ENCODE results near the gene MDC1.
"Not testable (repeated sequence)": the region's sequence is repeated elsewhere in the genome, so short reads cannot be mapped to it uniquely, and the experiment has no call there.

The MDC1 gene

DNA sequence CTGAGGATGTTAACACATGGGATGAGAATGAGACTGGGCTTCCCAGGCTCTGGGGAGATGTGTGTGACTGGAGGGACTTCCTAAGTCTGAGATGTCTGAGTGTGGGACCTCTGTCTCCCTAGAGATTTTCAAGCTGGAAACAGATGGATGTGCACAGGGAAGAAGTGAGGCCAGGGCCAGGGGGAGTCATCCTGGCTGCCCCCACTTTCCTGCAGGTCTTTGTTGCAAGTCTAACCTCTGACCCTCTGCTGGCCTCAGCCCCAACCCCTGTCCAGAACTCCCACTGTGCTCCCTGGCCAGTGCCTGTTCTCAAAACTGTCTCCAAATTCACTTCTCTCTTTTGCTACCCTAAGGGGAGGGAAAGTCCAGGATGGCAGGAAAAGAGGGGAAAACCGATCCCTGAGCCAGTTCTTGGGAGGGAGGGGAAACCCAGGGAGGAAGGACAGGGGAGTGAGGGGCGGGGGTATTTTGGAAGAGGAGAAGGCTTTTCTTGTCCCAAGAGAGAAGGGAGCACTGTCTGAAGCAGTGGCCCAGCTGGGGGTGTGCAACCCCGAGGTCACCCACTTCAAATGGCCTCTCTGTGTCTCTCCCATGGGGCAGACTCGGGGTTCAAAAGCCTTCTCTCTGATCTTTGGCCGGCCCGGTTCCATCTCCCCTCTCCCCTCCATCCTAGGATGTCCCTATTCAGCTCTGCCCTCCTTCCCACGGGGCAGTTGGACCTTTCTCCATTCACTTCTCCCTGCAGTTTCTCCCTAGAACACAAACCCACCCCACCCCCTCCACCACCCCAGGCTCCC is 33.7 kb downstream of the MDC1 start:
- no peak for DNase-seq (ENCODE audit: low read depth in 2 of 2)

DNA sequence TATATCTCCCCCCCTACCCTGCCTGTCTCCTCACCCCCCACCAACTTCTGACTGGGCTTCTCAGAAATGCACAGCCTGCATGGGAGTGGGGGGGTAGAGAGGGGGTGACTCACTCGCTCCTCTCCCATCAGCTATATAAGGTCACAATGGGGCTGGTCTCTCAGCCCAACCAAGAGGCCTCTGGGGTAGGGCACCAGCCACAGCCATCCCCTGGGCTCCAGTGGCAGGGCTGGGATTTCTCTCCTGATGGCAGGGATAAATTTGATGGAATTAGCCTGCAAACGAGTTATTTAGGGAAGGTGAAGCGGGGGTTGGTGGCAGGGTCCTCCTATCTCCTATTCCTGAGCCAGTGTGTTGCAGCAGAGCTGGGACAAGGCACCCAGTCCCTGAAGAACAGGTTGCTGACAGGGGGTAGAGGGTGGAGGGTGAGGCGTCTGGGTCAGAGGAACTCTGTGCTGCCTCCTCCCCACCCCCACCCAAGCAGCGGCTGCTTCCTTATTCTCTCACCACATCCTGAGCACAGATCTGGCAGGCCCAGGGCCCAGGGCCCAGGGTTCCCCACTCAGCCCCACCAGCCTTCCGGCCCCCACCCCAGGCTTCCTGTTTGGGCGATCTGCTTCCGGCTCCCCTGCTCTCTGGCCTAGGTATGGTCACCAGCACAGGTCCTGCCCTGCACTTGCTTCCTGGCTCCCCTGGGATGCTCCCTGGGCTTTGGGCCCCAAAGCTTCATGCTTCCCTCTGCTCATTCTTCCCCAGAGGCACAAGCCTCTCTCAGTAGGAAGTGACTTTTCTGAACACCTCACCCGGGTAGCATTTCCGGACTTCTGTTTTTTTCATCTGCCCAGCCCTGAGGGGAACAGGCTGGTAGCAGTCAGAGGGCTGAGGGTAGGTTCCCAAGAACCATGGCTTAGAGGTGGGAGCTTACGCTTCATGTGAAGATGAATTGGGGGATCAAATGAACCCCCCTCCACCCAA is 34.7 kb downstream of the MDC1 start:
- peak; percentile 62 to 79 for DNase-seq (ENCODE audit: low read depth in 2 of 2)

DNA sequence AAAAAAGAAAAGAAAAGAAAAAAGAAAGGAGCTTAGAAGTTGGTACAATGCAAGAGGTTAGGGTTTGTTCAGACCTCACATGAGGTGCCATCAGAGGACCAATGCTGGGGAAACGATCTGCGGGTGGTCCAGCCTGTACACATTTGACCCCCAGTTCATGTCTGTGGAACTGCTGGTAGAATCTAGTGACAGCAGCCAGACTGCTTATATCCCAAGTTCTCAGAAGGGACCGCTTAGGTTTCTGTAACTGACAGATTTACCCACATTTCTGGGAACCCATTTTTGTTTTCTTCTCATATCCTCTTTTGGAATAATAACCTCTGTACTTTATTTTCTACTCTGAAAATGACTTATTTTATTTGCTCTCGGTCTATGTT is 35.3 kb downstream of the MDC1 start:
- DNase-seq (ENCODE audit: low read depth in 2 of 2): no peak

DNA sequence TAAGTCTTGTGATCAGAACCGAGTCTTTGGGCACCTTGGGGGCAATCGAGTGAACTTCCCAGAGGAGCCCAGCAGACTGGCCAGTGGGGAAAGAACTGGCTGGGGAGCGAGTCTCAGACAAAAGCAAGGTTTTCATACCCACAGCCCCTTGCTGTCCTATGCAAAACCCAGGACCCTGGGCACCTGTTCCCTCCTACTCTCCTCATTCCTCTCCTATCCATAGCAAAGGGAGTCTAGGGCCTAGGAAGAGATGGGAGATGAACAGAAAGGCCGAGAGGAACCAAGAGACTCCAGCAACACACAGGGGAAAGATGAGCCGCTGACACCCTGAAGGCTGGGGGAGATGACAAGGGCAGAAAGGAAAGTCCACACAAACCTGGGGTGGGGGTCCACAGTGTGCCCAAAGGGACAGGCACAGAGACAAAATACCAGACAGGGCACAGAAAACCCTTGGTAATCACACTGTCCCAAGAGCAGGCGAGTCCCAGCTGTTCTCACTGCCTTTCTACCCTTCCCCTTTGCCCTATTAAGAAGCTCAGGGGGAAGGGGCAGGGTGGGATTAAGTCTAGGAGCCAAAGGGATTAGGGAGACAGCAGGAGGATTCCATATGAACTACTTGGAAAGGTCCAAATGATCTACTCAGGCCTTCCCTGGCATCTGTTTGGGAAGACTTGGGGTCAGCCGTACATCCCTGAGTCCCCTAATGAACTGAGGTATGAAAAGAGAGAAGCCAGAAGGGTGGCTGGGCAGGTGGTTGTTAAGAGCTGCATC is 37.1 kb downstream of the MDC1 start:
- DNase-seq (ENCODE audit: low read depth in 2 of 2): no peak

DNA sequence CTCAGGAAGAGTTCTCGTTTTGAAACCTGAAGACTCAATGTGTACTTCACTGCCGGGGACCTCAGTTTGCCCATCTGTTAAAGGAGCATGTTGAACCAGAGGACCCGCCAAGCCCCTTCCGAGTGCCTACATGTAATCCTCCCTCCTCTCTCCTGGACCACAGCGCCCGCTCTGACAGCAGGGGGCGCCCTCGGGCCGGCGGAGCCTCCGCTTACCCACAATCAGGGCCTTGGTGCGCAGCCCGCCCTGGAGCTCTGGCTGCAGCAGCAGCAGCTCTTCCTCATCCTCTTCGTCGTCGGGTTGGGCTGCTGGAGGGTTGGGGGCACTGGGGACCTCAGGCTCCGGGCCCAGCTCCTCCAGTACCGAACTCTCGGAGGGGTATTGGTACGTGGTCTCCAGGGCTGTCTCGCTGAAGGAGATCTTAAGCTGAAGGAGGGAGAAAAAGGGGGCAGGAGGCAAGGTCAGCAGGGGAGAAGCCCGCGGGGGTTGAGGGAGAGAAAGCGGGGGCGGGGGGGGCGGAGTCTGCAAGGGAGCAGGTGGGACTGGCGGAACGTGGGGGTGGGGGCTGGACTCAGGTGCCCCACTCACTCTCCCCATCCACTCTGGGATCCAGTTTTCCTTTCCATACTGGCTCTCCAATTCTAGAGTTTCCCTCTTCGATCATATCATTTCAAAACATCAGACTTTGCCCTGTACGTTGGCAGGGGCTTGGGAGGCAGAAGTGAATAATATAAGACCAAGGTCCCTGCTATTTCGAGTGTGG is 37.9 kb downstream of the MDC1 start:
- peak; percentile 80 to 86 for DNase-seq (ENCODE audit: low read depth in 2 of 2)

DNA sequence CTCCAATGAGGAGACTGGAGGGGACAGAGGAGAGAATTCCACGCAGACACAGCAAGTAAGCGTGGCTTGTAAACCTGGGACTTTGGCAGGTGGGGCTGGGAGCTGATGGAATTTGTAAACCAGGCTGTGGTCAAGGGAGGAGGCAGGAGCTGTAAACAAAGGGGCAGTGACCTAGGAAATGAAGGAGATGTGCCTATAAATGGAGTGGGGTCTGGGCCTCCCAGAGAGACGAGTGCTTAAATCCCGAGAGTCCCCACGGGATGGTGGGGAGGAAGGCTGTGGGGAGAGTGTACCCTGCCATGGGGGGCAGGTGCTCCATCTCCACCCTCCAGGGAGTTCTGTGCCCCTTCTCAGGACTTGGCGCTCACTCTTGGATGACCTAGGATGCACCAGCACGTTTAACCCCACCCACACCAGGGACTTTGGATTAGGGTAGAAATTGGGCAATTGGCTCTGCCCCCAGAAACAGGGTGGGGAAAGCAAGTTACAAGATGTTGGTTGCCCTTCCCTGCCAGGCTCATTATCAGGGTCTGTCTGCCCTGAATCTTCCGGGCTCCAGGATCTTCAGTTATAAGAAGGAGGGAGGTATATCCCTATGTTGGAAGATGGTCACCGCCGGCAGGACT is 40.3 kb downstream of the MDC1 start:
- no peak for DNase-seq (ENCODE audit: low read depth in 2 of 2)

DNA sequence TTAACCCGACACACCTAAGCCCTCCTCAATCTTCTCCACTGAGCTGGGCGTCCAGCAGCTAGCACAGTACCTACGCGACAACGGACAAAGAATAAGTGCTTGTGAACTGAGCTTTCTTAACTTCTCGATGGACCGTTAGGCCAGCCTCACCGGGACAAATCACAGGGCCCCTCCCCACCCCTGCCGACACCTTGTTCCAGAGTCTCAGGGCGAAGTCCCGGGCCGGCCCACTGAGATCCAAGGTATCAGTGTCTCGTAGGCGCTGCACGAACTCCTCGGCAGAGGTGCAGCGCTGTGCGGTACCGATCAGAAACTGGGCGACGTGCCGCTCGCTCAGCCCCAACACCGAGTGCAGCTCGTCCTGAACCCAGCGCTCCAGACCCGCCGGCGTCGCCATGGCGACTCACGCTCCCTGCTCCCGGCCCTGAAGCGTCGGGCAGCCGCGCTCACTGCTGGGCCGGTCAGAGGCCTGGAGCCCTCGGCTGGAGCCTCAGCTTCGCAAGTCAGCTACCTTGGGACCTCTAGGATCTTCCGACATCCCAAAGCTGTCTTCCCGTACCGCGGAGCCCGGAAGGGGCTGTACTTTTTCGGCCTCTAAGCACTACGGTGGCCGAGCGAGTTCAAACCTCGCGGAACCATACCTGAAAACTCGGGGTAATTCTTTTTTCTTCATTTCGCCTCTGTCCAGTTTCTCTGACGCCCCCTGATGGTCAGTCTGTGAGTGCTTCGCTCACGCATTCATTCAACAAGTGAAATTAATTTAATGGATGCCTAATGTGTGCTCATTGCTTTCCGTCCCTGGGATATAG is 44.4 kb downstream of the MDC1 start, which contains the start of gene DHX16:
Gene DHX16 (minus strand): TSS at position 562 of the 809 bp plus-strand sequence. CDS start 165 bp downstream, at position 397.
- peak; percentile 78 to 91 for DNase-seq (ENCODE audit: low read depth in 2 of 2)

DNA sequence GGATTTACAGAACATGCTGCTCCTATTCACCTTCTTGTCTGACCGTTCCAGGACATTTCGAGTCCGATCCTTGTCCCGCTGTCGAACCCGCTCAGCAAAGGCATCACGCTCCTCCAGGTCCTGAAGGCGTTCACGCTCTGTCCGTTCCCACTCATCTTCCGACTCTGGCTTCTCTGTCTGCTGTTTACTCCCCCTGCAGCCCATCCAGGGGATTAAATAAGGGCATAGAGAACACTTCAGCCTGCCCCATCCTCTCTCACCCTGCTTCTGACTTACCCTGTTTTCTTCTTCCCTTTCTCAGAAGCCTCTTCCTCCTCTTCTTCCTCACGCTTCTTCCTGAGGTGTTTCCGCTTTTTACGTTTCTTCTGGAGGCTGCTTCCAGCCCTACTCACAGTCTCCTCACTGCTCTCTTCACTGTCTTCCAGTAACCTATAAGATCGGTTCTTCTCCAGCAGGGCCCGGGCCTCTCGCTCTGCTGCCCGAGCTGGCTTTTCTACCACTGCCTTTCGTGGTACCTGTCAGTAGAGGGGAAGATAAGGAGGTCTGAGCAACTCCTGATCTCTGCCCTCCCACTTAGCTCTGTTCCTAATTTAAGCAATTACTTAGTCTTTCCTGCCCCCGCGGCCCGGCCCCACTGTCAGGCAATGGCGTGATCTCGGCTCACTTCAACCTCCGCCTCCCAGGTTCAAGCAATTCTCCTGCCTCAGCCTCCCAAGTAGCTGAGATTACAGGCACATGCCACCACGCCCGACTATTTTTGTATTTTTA is 46.1 kb downstream of the MDC1 start:
- no peak for DNase-seq (ENCODE audit: low read depth in 2 of 2)

DNA sequence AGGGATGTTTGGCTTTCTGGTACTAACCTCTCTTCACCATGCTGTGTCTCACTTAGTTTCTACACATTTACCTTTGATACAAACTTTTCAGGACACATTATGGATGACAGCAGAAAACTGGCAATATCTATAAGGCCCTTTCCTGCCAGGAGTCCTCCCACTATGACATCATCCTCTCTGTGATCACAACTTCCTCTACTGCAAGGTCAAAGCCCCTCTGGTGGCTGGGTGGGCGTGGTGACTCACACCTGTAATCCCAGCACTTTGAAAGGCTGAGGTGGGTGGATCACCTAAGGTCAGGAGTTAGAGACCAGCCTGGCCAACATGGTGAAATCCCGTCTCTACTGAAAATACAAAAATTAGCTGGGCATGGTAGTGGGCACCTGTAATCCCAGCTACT is 50.8 kb downstream of the MDC1 start:
- DNase-seq (ENCODE audit: low read depth in 2 of 2): not testable (repeated sequence)

DNA sequence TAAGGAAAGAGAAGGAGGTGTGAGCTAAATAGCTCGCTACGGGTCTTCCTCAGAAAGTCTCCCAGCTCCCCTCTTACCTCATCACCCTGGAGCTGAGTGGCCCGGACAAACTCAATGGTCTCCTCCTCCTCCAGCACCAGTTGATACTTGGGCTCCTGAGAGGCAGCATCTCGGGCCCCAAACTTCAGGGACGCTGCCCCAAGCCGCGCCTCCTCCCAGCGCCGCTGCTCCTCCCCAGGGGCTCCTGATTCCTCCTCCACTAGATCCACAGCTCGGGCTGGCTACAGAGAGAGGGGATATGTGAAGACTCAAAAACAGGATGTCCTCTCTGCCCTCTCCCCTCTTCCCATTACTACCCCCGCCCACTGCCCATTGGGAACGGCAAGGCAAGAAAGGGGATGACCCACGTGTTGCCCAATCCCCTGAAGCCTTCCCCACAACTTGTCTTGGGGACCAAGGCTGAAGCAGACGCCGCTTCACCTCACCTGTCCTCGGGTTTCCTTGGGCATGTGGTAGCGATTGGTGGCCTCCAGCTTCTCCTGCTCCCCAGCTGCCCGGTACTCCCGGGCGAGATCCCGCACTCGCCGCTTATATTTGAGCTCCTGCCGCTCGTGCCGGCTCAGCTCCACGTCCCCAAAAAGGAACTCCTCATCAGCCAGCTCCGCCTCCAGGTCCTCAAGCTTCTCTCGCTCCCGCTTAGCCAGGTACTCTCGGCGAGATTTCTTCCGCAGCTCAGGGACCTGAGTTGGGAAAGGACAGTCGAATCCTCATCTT is 51.9 kb downstream of the MDC1 start:
- no peak for DNase-seq (ENCODE audit: low read depth in 2 of 2)

DNA sequence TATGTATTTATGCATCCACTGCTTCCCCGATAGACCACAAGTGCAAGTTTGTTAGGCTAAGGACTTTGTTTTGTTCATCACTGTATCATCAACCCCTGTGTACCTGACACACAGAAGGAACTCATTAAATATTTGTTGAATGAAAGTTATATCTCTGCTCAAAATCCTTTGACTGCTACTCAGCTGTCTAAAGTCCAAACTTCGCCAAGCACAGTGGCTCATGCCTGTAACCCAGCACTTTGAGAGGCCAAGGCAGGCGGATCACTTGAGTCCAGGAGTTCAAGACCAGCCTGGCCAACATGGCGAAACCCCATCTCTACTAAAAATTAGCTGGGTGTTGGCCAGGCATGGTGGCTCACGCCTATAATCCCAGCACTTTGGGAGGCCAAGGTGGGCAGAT is 59.2 kb downstream of the MDC1 start:
- DNase-seq (ENCODE audit: low read depth in 2 of 2): not testable (repeated sequence)

DNA sequence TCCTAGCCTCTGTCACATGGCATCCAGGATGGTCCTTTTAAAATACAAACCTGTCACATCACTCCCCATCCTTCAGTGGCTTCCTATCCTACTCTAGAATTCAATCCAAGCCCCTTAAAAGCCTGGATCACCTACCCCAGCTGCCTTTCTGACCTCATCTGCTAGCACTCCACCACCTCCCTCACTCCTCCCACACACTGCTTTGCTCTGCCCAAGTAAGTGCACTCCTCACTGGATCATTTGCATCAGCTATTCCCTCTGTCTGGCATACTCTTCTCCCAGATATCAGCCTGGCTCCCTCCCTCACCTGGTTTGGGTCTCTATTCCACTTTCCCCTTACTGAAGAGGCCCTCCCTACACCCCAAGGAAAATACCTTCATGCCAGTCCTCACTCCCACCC is 59.6 kb downstream of the MDC1 start:
- no peak for DNase-seq (ENCODE audit: low read depth in 2 of 2)

DNA sequence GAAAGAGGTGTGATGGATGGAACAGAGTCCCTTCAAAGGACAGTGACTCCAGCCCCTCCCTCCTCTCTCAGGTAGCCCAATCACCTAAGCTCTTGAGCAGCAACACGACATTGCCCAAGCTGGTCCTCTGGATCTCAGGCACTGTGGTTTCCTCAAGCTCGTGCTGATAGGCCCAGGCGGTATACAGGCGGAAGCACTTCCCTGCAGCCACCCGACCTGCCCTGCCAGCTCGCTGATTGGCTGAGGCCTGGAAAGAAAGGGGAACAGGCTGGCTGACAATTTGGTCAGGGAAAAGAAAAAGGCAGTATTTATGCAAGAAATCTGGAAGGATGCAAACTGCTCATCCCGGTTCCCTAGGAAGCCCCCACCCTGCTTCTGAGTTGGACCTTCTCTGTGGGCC is 60.6 kb downstream of the MDC1 start:
- no peak for DNase-seq (ENCODE audit: low read depth in 2 of 2)

DNA sequence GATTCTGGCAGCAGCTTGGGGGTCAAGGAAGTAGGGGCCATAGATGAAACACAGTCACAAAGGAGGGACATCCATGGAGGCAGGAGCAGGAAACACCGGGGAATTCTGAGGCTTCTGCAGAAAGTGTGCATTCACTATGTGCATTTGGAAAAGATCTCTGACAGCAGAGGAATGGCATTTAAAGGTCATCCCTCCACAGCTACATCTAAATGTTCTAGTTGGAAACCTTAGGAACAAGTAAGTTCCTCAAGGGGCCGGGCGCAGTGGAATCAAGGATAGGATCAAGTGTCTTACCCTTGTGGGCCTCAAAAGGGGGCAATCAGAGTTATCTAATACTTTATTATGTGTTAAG is 61.4 kb downstream of the MDC1 start:
- no peak for DNase-seq (ENCODE audit: low read depth in 2 of 2)

DNA sequence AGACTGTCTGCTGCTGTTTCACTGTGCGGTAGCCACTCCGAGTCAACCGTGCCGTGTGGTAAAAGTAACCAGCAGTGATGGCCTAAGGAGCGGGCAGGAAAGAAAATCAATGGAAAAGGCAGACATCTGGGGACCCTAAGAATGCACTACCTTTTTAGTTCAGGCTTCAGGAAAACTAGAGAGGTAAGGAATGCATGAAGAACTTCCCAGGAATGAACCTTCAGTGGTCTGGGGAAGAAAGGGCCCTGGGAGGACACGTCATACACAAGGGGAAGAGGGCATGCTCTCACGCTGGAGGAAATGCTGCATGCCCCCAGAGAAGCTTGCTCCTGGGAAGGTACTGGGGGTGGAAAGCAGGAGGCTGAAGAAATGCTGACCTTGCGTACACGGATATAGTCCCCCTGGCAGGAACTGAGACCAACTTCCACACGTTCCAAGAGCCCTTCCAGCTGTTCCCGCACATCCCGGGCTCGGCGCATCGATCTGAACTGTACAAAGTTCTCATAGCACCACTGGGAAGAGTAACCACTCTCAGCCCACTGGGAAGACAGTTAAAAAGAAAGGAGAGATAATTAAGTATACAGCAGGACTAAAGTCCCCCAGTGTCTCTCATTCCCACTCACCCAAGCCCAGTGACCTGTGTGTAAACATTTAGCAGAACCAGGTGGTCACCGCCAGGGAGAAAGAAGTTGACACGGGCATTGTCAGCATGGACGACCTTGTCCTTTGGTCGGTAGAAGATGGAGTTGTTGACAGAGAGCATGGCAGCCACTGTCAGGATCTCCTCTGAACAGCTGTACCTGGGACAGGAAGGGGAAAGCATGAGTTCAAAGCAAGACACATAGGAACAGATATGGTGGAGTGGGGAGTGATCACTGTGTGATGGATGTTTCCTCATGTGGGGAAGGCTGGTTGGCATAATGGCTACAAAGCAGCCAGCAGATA is 62.0 kb downstream of the MDC1 start:
- DNase-seq (ENCODE audit: low read depth in 2 of 2): no peak

DNA sequence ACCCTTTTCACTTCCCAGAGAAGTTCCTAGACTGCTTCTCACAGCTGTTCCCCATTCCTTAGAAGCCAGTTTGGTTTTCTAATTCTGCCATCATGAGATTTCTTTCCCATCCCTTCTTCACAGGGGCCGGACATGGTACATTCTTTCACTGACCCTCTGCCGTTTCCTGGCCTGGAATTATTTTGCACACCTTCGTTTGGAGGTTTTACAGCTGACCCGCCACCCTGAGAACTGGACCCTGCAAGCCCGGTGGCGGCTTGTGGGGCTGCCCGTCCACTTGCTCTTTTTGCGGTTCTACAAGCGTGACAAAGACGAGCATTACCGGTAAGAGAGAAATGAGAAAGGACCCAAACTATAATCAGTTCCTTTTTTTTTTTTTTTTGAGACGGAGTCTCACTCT is 65.9 kb downstream of the MDC1 start:
- DNase-seq (ENCODE audit: low read depth in 2 of 2): no peak

Measured in stimulated activated CD4-positive, alpha-beta T cell treated with anti-CD3 and anti-CD28 coated beads, Interleukin-12 subunit alpha, Interleukin-12 subunit beta, amount 100 ng/mL, for 24 hours (primary cell).